ENCODE data around the gene BTBD16.

Gene BTBD16

DNA sequence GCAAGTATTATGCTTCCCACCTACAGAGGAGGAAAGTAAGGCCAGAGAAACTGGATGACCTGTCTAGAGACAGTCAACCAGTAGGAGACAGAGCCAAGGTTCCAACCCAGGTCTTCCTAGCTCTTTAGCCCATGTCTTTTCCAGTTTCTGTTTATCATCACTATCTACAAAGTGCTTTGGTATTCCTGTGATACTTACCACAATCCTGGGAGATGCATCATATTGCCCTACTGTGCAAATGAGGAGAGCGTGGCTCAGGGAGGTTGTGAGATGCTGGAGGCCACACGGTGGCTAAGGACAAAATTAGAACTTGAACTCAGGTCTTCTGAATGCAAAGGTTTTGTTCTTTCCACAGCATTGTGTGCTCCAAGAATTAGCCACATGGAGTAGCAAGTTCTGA is 92.2 kb downstream of the BTBD16 start:
- no peak for DNase-seq (ENCODE audit: low read depth in 1 of 2, low spot score in 1 of 2)

DNA sequence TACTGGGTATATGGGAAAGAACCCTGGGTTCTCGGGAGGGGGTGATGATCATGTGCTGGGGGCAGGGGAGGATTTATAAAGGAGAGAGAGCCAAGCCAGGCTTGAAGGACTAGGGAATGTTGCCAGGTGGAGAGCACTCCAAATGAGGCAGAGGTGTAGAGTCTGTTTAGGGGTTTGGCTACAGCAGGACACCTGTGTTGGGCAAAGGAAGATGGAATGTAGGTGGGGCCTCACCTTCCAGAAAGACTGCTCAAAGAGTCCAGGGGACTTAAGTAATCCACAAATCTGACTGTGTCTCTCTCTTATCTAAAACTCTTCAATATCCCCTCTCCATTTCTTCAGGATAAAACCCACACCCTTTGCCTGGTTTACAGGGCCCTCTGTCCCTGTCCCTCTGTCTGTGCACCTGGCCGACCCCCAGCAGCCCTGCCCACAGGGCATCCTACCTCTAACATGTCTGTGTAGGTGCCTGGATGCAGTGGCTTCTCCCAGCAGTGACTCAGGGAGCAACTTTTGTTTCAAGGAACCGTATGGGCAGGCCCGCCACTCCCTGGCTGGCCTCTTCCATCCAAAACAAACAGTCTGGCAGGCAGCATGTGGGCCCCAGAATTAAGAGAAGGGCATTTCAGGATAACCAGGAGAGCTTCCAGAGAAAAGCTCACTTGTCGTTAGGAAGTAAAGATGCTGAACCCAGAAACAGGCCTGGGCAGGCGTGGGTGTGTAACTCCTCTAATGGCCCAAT is 92.8 kb downstream of the BTBD16 start:
- DNase-seq (ENCODE audit: low read depth in 1 of 2, low spot score in 1 of 2), result no peak

DNA sequence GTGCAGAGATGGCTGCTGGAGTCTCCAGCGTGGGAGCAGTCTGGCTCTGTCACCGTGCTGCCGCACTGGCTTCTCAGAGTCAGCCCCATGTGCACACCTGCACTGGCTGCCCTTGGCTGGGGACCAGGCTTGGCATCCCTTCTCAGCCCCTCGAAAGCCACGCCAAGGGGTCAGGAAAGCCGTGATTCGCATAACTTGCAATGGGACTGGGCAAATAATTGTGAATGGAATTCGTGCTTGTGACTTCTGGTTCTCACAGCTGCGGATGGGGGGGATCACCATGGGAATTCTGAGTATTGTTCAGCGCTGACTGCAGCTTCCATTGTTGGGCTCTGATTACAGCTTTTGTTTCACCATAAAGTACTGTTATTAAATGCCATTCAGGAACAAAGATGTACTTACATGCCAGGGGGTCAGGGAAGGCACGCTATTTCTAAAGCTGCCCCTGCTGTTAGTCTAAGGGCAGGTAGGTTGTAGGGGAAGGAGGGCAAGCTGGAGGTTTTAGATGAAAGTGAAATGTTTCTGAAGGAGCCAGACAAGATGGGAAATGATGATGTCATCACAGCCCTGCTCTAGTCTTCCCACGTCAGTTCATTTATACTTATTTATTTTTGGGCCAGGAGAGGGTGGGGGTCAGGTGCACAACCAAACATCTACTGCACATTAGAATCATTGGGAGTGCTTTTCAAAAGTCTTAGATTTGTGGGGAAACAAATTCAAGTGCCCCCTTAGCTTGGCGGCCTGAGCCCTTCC is 97.6 kb downstream of the BTBD16 start:
- DNase-seq (ENCODE audit: low read depth in 1 of 2, low spot score in 1 of 2), result no peak

DNA sequence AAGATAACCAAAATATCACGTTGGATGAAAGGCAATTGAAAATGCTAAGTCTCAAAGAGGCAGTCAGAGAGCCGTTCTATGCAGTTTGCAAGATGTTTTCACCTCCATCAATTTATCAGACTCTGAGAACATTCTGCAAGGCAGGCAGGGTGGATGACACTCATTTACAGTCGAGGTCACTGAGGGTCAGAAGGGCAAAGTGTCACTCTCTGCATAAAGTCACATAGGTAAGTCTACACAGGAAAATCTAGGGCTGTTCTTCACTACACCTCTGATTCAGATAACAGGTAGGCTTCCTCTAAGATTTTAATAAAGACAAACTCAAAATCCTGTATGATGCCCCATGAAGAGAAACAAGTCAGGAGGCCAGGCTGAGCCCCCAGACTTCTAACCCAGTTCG is 102.0 kb downstream of the BTBD16 start:
- no peak for DNase-seq (ENCODE audit: low read depth in 1 of 2, low spot score in 1 of 2)

DNA sequence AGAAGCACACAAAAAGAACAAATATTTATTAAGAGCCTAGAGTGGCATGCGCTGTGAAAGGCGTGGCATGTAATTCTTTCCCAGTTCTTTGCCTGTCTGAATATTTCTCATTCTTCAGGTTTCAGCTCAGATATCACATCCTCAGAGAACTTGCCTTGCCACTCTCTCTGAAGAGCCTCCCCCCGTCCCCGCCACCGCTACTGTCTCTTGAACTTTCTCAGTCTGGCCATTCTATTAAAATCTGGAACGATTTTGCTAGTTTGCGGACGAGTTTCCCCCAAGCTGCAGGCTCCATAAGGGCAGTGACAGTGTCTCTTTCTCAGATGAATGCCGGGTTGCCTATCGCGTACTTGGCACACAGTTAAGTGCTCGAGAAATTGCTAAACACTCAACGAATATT is 102.6 kb downstream of the BTBD16 start:
- DNase-seq (ENCODE audit: low read depth in 1 of 2, low spot score in 1 of 2), result no peak

DNA sequence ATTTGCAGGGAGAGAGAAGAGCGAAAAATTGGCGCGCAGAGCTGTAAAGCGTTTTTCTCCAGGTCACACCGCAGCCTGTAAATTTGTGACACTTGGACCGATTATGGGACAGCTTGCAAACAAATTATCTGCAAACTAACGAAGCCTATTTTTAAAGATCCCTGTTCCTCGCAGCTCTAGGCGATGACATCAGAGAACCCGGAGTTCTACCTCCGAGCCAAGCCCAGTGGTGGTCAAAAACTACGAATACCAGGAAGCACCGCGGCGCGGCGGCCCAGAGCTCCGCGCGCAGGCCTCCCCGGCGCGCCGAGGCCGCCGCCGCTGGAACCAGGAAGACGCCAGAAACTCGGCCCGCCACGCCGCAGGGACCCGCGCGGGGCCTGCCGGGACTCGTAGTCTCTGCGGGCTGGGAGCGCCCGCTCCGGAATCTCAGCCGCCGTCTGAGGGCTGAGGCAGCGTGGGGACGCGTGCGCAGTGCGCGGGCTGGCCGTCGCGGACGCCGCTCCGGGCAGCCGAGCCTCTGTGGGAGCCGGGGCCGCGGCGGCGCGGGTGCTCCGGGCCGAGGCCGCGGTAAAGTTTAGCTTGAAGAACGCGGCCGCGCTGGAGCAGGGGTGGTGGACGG is 103.3 kb downstream of the BTBD16 start, which contains the start of gene PLEKHA1:
TSS of gene PLEKHA1 (plus strand) at position 472 of the 622 bp plus-strand sequence. CDS start 18,493 bp downstream, outside the sequence.
- peak; percentile 85 to 89 for DNase-seq (ENCODE audit: low read depth in 1 of 2, low spot score in 1 of 2)

DNA sequence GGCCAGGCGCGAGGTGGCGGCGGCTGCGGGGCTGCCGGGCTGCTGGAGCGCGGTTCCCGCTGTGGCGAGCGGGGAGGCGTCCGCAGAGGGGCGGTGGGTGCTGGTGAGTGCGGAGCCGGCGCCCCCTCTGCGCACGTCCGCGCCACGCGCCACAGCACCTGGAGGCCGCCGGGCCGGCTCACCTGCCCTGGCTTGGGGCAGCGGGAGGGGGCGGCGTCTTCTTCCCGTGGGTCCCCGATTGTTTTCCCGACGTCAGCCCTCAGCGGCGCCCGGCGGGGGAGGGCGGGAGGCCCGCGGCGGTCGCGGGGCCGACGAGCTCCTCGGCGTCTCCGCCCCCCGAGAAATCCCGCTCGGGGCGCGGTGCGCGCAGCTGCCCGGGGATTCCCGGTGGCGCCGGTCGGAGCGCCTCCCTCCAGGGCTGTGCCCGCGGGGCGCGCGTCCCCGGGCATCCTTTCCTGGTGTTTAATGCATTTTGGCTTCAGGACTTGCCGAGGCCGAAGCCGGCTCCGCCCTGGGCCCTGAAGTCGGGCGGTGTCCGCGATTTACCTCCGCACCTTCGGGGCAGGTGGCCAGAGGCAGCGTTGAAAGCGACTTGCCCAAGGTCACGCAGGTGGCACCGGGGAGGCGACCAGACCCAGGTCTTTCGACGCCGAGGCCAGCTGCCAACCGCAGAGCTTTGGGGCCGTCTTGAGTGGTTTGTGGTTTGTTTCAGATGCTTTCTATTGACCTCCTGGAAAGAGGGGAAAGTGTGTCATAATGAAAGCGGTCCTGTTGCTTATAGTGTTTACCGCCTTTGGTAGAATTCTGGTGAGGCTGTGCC is 104.0 kb downstream of the BTBD16 start:
- DNase-seq (ENCODE audit: low read depth in 1 of 2, low spot score in 1 of 2), result peak; percentile 46

DNA sequence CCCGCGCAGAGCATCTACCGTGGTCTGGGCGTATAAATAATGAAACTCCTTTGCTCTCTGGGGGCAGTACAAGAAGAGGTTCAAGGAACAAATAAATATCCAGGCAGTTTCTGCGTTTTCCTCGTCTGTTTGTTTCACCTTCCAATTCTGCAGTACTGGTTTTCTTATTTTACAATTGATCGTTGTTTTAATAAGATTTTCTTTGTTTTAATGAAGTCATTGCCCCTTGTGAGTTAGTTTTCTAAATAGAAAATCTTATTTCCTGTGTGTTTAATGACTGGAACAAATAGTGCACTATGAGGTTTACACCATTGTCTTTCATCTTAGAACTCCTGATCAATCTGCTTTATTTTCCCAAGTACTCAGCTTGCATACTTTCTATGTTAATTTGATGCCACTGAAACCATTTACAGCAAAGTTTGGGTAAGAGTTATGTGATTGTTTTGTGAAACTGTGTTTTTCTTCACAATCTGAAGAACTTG is 104.6 kb downstream of the BTBD16 start:
- DNase-seq (ENCODE audit: low read depth in 1 of 2, low spot score in 1 of 2), result no peak

DNA sequence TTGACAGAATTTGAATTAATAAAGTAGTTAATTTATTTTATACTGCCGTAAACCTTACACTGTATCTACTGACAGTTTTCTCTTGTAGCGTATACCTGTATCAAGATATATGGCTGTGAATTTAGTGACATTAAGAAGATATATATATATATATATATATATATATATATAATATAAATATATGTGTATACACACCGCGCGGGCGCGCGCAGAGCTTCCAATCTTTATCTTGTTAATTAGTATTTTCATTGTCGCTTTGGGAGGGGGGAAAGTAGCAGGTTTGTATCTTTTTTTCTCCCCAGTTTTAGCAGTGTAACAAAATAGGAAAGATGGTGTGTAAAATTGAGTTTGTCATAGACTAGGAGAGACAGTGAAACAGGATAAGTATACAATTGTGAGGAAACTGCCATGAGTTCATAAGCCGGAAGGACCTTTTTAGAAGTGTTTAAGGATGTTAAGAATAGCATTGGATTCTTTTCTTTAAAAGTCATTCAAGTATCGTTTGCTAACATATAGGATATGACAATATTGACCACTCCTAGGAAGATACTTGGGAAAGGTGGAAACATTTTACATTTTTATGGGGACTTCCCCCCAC is 105.4 kb downstream of the BTBD16 start:
- no peak for DNase-seq (ENCODE audit: low read depth in 1 of 2, low spot score in 1 of 2)

DNA sequence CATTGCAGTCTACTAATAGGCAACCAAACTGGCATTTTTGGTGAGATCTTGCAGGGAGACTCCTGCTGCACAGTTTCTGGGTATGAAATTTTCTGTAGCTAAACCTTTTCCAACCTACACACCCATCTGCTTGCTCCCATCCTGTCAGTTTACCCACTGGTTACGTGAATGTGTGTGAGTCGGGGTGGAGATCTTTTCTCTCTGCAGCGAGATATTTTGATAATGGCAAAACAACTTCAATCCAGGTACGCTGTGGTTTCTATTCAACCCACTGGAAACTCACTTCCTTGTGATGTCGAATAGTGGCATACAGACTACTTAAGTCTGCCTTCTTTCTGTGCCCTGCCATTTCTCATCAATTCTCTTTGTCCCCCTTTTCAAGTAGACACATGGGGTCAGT is 107.9 kb downstream of the BTBD16 start:
- DNase-seq (ENCODE audit: low read depth in 1 of 2, low spot score in 1 of 2), result no peak

DNA sequence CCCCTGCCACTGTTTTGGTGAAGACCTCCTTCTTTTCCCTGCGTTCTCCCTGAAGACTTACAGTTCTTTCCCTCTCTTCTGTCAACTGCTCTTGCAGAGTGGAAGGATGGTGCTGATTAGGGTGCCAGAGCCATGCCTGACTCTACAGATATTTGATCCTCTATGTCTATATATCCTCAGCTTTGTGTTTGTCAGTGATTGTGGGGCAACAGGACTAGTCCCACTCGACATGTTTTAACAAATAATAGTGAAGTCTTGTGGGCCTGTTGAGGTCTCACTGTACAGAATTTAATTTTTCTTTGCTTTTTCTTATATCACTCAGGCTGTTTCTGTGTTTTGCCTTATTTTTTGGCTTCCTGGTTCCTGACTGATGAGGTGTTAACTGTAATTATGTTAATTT is 108.4 kb downstream of the BTBD16 start:
- no peak for DNase-seq (ENCODE audit: low read depth in 1 of 2, low spot score in 1 of 2)

DNA sequence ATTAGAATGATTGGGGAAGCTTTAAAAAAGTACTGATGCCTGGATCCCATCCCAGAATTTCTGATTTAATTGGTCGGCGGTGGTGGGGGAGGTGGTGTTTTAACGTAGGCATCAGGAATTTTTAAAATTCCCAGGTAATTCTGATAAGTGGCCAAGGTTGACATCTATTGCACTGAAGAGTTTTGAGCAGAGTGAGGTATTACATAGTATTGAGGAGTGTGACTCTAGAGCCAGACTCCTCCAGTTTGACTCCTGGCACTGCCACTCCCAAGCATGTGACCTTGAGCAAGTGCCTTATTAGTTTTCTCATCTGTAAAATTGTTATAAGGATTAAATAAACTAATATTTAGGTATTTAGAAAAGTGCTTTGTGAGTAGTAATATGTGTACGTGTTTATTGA is 109.6 kb downstream of the BTBD16 start:
- DNase-seq (ENCODE audit: low read depth in 1 of 2, low spot score in 1 of 2), result no peak

DNA sequence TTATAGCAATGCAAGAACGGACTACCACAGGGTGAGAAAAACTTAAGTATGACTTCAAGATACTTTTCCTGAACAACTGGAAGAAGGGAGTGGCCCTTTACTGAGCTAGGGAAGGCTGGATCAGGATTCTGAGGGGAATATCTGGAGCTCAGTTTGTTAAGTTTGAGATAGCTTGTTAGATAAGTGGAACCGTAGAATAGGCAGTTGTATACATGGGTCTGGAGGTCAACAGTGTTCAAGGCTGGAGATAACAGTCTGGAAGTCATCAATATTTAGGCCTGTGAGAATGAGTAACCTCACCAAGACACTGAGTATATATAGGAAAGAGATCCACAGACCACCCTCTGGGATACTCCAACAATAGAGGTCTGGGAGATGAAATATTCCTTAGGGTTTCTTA is 110.6 kb downstream of the BTBD16 start:
- DNase-seq (ENCODE audit: low read depth in 1 of 2, low spot score in 1 of 2), result no peak

DNA sequence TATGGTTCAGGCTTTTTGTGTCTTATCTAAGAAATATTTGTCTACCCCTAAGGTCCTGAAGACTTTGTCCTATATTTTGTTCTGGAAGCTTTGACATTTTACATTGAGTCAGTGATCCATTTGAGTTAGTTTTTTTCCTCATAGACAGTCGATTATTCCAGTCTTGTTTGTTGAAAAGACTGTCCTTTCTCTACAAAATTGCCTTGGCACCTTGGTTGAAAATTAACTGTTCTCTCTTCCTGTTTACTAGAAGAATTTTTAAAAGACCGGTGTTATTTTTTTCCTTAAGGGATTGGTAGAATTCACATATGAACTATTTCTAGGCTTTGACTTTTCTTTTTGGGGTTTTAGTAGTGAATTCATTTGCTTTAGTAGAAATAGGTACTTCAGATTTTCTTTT is 115.4 kb downstream of the BTBD16 start:
- DNase-seq (ENCODE audit: low read depth in 1 of 2, low spot score in 1 of 2), result no peak

DNA sequence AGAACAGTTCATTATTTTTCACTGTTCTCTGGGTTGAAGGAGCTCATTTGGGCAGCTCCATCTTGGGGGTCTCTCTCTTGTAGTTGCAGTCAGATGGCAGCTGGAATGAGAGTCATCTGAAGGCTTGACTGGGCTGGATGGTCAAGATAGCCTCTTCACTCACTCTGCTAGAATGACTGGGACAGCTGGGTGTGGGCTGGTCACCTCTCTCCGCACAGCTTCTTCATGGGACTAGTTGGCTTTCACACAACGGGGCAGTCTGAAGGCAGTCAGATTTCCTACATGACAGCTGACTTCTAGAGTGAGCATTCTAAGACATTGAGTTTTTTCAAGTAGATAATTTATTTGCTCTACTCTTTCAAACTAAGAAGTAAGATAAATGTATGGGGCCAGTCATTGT is 116.5 kb downstream of the BTBD16 start:
- DNase-seq (ENCODE audit: low read depth in 1 of 2, low spot score in 1 of 2), result no peak

Data from activated CD4-positive, alpha-beta T cell treated with anti-CD3 and anti-CD28 coated beads, Interleukin-2, amount 50 U/mL, for 24 hours (primary cell).